Measurements from ENCODE around the gene CCL16. TPM values are rescaled to one million over a fixed set of nuclear protein-coding genes. Genes with fewer than 3 reads are reported as not detected.
"Not testable (repeated sequence)": the region's sequence is repeated elsewhere in the genome, so short reads cannot be mapped to it uniquely, and the experiment has no call there.

Gene CCL16
- polyA plus RNA-seq, 1 experiment, result not detected

DNA sequence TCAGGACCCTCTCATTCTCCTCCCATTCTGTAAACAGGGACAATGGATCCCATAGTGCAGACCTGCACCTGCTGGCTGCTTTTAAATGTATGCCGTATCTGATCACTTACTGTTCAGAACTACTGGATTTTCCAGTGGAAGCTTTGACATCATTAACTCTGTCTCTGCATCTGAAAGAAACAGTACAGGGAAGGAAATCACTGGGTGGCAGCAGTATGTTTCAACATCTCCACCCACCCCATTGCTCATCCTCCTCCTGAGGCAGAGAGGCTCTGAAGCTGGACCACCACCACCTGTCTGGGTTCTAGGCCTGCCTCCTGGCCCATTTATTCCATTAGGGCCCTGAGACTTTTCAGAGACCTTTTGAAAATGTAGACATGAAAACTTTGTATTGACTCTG lies 17.5 kb upstream of the CCL16 start:
- TF ChIP-seq, protein P1, sequence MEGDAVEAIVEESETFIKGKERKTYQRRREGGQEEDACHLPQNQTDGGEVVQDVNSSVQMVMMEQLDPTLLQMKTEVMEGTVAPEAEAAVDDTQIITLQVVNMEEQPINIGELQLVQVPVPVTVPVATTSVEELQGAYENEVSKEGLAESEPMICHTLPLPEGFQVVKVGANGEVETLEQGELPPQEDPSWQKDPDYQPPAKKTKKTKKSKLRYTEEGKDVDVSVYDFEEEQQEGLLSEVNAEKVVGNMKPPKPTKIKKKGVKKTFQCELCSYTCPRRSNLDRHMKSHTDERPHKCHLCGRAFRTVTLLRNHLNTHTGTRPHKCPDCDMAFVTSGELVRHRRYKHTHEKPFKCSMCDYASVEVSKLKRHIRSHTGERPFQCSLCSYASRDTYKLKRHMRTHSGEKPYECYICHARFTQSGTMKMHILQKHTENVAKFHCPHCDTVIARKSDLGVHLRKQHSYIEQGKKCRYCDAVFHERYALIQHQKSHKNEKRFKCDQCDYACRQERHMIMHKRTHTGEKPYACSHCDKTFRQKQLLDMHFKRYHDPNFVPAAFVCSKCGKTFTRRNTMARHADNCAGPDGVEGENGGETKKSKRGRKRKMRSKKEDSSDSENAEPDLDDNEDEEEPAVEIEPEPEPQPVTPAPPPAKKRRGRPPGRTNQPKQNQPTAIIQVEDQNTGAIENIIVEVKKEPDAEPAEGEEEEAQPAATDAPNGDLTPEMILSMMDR (IDR thresholded peaks at IDR 0.05; ENCODE audit: insufficient read depth, low read depth, low read length), result no peak
- POLR2A ChIA-PET, result no interaction called here
- Histone ChIP-seq H3K27me3 (ENCODE audit: control insufficient read depth, insufficient read depth, low read length) (no peaks in the 10 kb centered on the region), H3K4me3 (ENCODE audit: low read depth, low read length) (no peak overlapping the region), H3K36me3 (ENCODE audit: control insufficient read depth, insufficient read depth, low read length) (no peaks in the 10 kb centered on the region)
- CTCF ChIA-PET, result no interaction called here
- DNase-seq (ENCODE audit: low read depth), result no peak

DNA sequence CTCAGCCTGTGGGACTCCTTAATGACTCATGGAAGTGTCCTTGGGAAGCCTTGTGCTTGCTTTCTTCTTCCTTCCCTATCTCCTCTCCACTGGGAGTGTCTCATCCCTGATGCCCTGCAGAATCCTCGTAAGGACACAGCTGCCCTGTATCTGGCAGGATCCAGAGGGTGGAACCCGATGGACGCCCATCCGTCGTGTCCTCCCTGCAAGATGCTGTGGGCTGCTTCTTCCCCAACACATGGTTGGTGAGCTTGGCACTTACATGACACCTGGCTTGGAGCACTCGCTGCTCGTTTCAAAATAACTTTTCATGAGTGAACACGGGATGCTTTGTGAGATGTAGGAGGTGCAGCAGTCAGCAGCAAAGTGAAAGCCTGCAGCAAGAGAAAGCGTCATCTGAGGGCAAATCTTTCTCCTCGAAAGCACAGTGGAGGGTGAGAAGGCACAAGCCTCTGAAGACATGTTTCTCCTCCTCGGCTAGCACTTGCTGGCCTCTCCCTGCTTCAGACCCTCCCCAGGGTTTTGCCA lies 16.8 kb upstream of the CCL16 start:
- TF ChIP-seq, protein P1 (IDR thresholded peaks at IDR 0.05; ENCODE audit: insufficient read depth, low read depth, low read length), result no peak
- H3K27me3 ChIP-seq (ENCODE audit: control insufficient read depth, insufficient read depth, low read length), result no peaks in the 10 kb centered on the region
- H3K4me3 ChIP-seq (ENCODE audit: low read depth, low read length), result no peak overlapping the region
- ChIA-PET POLR2A (no interaction called here), CTCF (no interaction called here)
- no peak for DNase-seq (ENCODE audit: low read depth)
- H3K36me3 ChIP-seq (ENCODE audit: control insufficient read depth, insufficient read depth, low read length), result no peaks in the 10 kb centered on the region

DNA sequence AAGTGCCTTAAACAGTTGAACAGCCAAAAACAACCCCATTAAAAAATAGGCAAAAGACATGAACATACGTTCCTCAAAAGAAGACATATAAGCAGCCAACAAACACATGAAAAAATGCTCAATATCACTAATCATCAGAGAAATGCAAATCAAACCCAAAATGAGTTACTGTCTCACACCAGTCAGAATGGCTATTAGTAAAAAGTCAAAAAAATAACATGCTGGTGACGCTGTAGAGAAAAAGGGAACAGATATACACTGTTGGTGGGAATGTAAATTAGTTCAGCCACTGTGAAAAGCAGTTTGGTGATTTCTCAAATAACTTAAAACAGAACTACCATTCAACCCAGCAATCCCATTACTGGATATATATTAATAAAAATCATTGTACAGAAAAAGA lies 14.0 kb upstream of the CCL16 start:
- H3K4me3 ChIP-seq (ENCODE audit: low read depth, low read length); POLR2A ChIA-PET; H3K27me3 ChIP-seq (ENCODE audit: control insufficient read depth, insufficient read depth, low read length); H3K36me3 ChIP-seq (ENCODE audit: control insufficient read depth, insufficient read depth, low read length); DNase-seq (ENCODE audit: low read depth): not testable (repeated sequence)
- CTCF ChIA-PET, result interaction anchor here (0.6 to 1.5 kb wide), 3 partner anchors 8 to 488 kb away, joined by 3 read pairs; partner anchors contain the start of gene CCL14

DNA sequence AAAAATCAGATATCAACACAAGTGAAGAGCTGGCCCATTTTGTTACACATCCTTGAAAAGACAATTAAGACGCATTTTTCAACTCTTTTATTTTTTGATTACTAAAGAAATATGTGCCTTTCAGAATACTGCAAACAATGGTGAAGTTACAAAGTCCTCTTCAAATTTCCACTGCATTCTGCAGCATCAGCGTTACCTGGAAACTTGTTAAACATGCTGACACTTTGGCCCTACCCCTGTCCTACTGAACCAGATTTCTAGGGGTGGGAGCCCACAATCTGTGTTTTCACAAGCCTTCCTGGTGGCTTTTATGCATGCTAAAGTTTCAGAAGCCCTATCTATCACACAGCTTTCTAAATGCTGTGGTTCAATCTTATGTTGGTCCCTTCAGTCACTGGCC lies 9.8 kb upstream of the CCL16 start:
- Histone ChIP-seq H3K36me3 (ENCODE audit: control insufficient read depth, insufficient read depth, low read length) (no peaks in the 10 kb centered on the region), H3K4me3 (ENCODE audit: low read depth, low read length) (no peak overlapping the region), H3K27me3 (ENCODE audit: control insufficient read depth, insufficient read depth, low read length) (no peaks in the 10 kb centered on the region)
- DNase-seq (ENCODE audit: low read depth), result no peak
- CTCF ChIA-PET, result no interaction called here
- POLR2A ChIA-PET, result no interaction called here
- TF ChIP-seq, protein P1 (IDR thresholded peaks at IDR 0.05; ENCODE audit: insufficient read depth, low read depth, low read length), result no peak

DNA sequence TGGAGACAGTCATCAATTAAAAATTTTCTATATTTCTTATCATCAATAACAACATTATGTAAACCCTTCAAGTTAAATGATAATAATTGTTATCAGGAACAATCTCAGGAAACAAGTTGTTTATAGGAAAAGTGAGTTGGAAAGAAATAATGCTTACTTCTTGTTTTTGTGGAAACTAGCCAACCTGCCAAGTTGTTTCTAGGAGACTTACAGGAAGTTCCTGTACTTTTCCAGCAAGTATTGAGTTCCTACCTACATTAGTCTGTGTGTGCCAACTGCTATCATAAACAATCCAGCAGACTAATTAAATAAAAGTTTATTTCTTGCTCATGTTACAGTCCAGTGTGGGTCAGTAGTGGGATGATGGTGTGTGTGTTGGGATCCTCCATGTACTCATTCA lies 6.9 kb upstream of the CCL16 start:
- POLR2A ChIA-PET, result no interaction called here
- Histone ChIP-seq H3K4me3 (ENCODE audit: low read depth, low read length) (no peak overlapping the region), H3K36me3 (ENCODE audit: control insufficient read depth, insufficient read depth, low read length) (no peaks in the 10 kb centered on the region), H3K27me3 (ENCODE audit: control insufficient read depth, insufficient read depth, low read length) (no peaks in the 10 kb centered on the region)
- TF ChIP-seq, protein P1 (IDR thresholded peaks at IDR 0.05; ENCODE audit: insufficient read depth, low read depth, low read length), result no peak
- CTCF ChIA-PET, result no interaction called here
- DNase-seq (ENCODE audit: low read depth), result no peak

DNA sequence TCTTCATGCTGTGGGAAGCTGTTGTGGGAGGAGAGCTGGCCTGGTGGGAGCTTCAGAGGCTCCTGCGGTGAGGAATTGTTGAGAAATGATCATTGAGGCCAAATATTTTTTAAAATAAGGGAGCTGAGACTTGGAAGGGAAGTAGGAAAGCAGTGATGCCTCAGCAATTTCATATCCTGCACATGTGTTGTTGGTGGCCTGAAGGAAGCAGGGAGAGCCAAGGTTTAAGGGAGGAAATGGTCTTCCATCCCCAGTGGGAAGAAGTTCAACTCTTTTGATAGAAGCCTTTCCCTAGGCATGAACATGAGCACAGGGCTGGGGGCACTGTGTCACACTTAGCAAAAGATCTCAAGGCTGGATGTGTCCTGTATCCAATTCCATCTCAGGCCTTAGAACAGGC lies 5.3 kb upstream of the CCL16 start, which contains the start of gene CCL14:
Gene CCL14 (minus strand): TSS at position 87 of the 400 bp plus-strand sequence. CDS start 80 bp downstream, at position 7.
- Histone ChIP-seq H3K36me3 (ENCODE audit: control insufficient read depth, insufficient read depth, low read length) (no peaks in the 10 kb centered on the region), H3K4me3 (ENCODE audit: low read depth, low read length) (no peak within 1 kb of the TSS), H3K27me3 (ENCODE audit: control insufficient read depth, insufficient read depth, low read length) (peaks cover 2% of the 10 kb centered on the region; the same call in 1 of the 2 replicates)
- DNase-seq (ENCODE audit: low read depth), result no peak
- ChIA-PET CTCF (interaction anchor here (1.3 kb wide), 1 partner anchor 9 kb away, joined by 3 read pairs; no protein-coding TSS in a partner anchor), POLR2A (no interaction called here)
- TF ChIP-seq, protein P1 (IDR thresholded peaks at IDR 0.05; ENCODE audit: insufficient read depth, low read depth, low read length), result no peak
